GM21786 (cell line): Measurements from ENCODE around the gene PPL.
"Not testable (repeated sequence)": the region's sequence is repeated elsewhere in the genome, so short reads cannot be mapped to it uniquely, and the experiment has no call there.

Experiments used
- ATAC-seq: cut with Tn5 transposase; IDR thresholded peaks from one replicate; pipeline ENCODE4 v1.9.1; 2021; ENCODE audit not compliant: unreplicated experiment

The PPL gene

GRCh38 chr16:4936991-4937781 lies at the start of gene PPL:
TSS of gene PPL (minus strand) at chr16:4937148. CDS start at chr16:4937045, 103 bp downstream.
- ATAC-seq = no peak

- ATAC-seq = no peak
Measured at GRCh38 chr16:4984174-4984990, 47.4 kb upstream of the PPL start.

GRCh38 chr16:4982056-4982867 lies 45.3 kb upstream of the PPL start:
- ATAC-seq = no peak

- no peak for ATAC-seq
Measured at GRCh38 chr16:4981473-4981872, 44.5 kb upstream of the PPL start.

GRCh38 chr16:4980691-4981090 lies 43.7 kb upstream of the PPL start:
- no peak for ATAC-seq

GRCh38 chr16:4979736-4980660 lies 43.0 kb upstream of the PPL start:
- ATAC-seq = no peak

- ATAC-seq = no peak
Measured at GRCh38 chr16:4979164-4979563, 42.2 kb upstream of the PPL start.

- no peak for ATAC-seq
Measured at GRCh38 chr16:4976611-4977145, 39.7 kb upstream of the PPL start.

GRCh38 chr16:4976079-4976478 lies 39.1 kb upstream of the PPL start:
- ATAC-seq = peak; percentile 89

- no peak for ATAC-seq
Measured at GRCh38 chr16:4972938-4973587, 36.1 kb upstream of the PPL start.

GRCh38 chr16:4970010-4970409 lies 33.1 kb upstream of the PPL start:
- no peak for ATAC-seq

GRCh38 chr16:4968879-4969483 lies 32.0 kb upstream of the PPL start:
- no peak for ATAC-seq

- ATAC-seq = not testable (repeated sequence)
Measured at GRCh38 chr16:4968278-4968677, 31.3 kb upstream of the PPL start.

GRCh38 chr16:4966736-4967453 lies 29.9 kb upstream of the PPL start:
- no peak for ATAC-seq

GRCh38 chr16:4963527-4963926 lies 26.6 kb upstream of the PPL start:
- ATAC-seq = not testable (repeated sequence)

GRCh38 chr16:4962716-4963115 lies 25.8 kb upstream of the PPL start:
- ATAC-seq = no peak

GRCh38 chr16:4960579-4960978 lies 23.6 kb upstream of the PPL start:
- no peak for ATAC-seq
